RPMI7951 (cell line): ENCODE measurements around the gene TEP1. TPM values are rescaled to one million over a fixed set of nuclear protein-coding genes. Genes with fewer than 3 reads are reported as not detected.

Experiments
- DNase-seq: peaks from one replicate; pipeline ENCODE4 v3.0.0-alpha.2; 2012; ENCODE audit warnings: low read depth
- total RNA-seq: library from RNA; depleted of rRNA; stranded (reverse); fragments of >200 nt; shearing (Covaris generic); gene quantifications from 2 replicates; pipeline ENCODE4 v1.2.3, GENCODE V29; 2014

The TEP1 gene
- total RNA-seq, 1 experiment from 2014 or later, result 8.2 TPM

- DNase-seq, result no peak
These were observed 21.6 kb upstream of the TEP1 start for GRCh38 chr14:20434701-20435581.

- no peak for DNase-seq
These were observed 16.7 kb upstream of the TEP1 start for GRCh38 chr14:20429801-20430669.

- no peak for DNase-seq
These were observed 15.5 kb upstream of the TEP1 start for GRCh38 chr14:20428802-20429201.

GRCh38 chr14:20428010-20428365, 14.7 kb upstream of the TEP1 start:
- DNase-seq, result no peak

GRCh38 chr14:20427231-20428009, 14.1 kb upstream of the TEP1 start:
- peak; percentile 71 for DNase-seq

GRCh38 chr14:20424851-20425250, 11.6 kb upstream of the TEP1 start:
- DNase-seq, result no peak

GRCh38 chr14:20422886-20423285, 9.6 kb upstream of the TEP1 start:
- no peak for DNase-seq

GRCh38 chr14:20421267-20421666, 8.0 kb upstream of the TEP1 start:
- no peak for DNase-seq

- no peak for DNase-seq
These were observed 6.1 kb upstream of the TEP1 start for GRCh38 chr14:20419419-20419818.

GRCh38 chr14:20418501-20418909, 5.2 kb upstream of the TEP1 start:
- DNase-seq, result no peak

GRCh38 chr14:20417250-20418186, 4.2 kb upstream of the TEP1 start:
- DNase-seq, result no peak

- no peak for DNase-seq
These were observed 2.9 kb upstream of the TEP1 start for GRCh38 chr14:20416223-20416622.

GRCh38 chr14:20415782-20416206, 2.5 kb upstream of the TEP1 start:
- DNase-seq, result peak; percentile 59

GRCh38 chr14:20413744-20414082, 412 bp upstream of the TEP1 start:
- DNase-seq, result peak; percentile 14

GRCh38 chr14:20412411-20412810, 890 bp downstream of the TEP1 start:
- peak; percentile 2 for DNase-seq

- DNase-seq, result peak; percentile 11
These were observed 4.1 kb downstream of the TEP1 start for GRCh38 chr14:20409226-20409625.

GRCh38 chr14:20403521-20403920, 9.8 kb downstream of the TEP1 start:
- DNase-seq, result no peak

GRCh38 chr14:20400965-20401593, 12.2 kb downstream of the TEP1 start:
- no peak for DNase-seq

GRCh38 chr14:20400589-20400964, 12.7 kb downstream of the TEP1 start:
- DNase-seq, result no peak

- no peak for DNase-seq
These were observed 15.8 kb downstream of the TEP1 start for GRCh38 chr14:20397511-20397910.

- no peak for DNase-seq
These were observed 21.8 kb downstream of the TEP1 start for GRCh38 chr14:20391505-20391904.
